HL-60 (cell line): ENCODE data around the gene VSIG10L2.

Experiments
- DNase-seq, 2 experiments: peaks; one replicate each; pipeline ENCODE4 v3.0.0-alpha.2; 2010 to 2020; ENCODE audit warnings: low read depth in 1 of 2, low spot score in 1 of 2
- H3K27ac ChIP-seq: fragments of 250-450 bp; sonication (Bioruptor Pico); replicated peaks from 2 replicates; pipeline ENCODE4 v1.5.1; 2020; ENCODE audit warnings: mild to moderate bottlenecking, moderate library complexity
- H3K27me3 ChIP-seq: fragments of 250-450 bp; sonication (Bioruptor Pico); 2 replicates; pipeline ENCODE4 v1.5.1; 2021; ENCODE audit warnings: mild to moderate bottlenecking, moderate library complexity; ENCODE audit not compliant: insufficient read depth, poor library complexity, severe bottlenecking
- H3K4me3 ChIP-seq: replicated peaks from 2 replicates; pipeline ENCODE4 v1.5.1; 2011; ENCODE audit warnings: mild to moderate bottlenecking, control low read depth, low read length; ENCODE audit not compliant: insufficient read depth
- CTCF ChIP-seq: IDR thresholded peaks from one replicate; pipeline ENCODE4 v1.5.1; 2011; ENCODE audit warnings: low read length, control low read depth, inconsistent platforms; ENCODE audit not compliant: insufficient read depth
- GABPA ChIP-seq: IDR thresholded peaks from 2 replicates; pipeline ENCODE4 v1.6.1; 2012; ENCODE audit warnings: low read depth
- POLR2AphosphoS5 ChIP-seq: IDR thresholded peaks from 2 replicates; pipeline ENCODE4 v1.6.1; 2012; ENCODE audit warnings: low read depth
- REST ChIP-seq: IDR thresholded peaks from 2 replicates; pipeline ENCODE4 v1.6.1; 2012; ENCODE audit warnings: low read depth; ENCODE audit not compliant: insufficient replicate concordance
- SPI1 ChIP-seq: IDR thresholded peaks from 2 replicates; pipeline ENCODE4 v1.6.1; 2012; ENCODE audit warnings: low read depth, mild to moderate bottlenecking, borderline replicate concordance

Gene VSIG10L2

GRCh38 chr11:125943661-125944349, 2.0 kb upstream of the VSIG10L2 start:
- H3K4me3 ChIP-seq: no peak overlapping the region
- H3K27me3 ChIP-seq: no peaks in the 10 kb centered on the region
- no peak overlapping the region for H3K27ac ChIP-seq
- TF ChIP-seq REST (no peak), SPI1 (no peak), GABPA (no peak), POLR2AphosphoS5 (no peak), CTCF (no peak)
- no peak for DNase-seq

- no peak for DNase-seq
These were observed 1.4 kb upstream of the VSIG10L2 start for GRCh38 chr11:125944350-125945010.

More at GRCh38 chr11:125944350-125945010, 1.4 kb upstream of the VSIG10L2 start:
- no peak overlapping the region for H3K4me3 ChIP-seq
- H3K27ac ChIP-seq: no peak overlapping the region
- TF ChIP-seq REST (no peak), CTCF (no peak), POLR2AphosphoS5 (no peak), GABPA (no peak), SPI1 (no peak)
- no peaks in the 10 kb centered on the region for H3K27me3 ChIP-seq
